Spleen (tissue), 11 donors: ENCODE measurements around the gene SAE1. TPM values are rescaled to one million over a fixed set of nuclear protein-coding genes. Genes with fewer than 3 reads are reported as not detected.

ENCODE experiments used
- DNase-seq: peaks from one replicate; pipeline ENCODE4 v3.0.0-alpha.2; 2020
- H3K27ac ChIP-seq, 8 donors: fragments of 200-600 bp; sonication (generic) in 7 of 8; 1 replicate in 4 of 8; 2 replicates in 4 of 8; pipeline versions ENCODE4 v1.5.0 to v1.8.0; 2016 to 2021; ENCODE audit warnings: inconsistent platforms in 4 of 8, mild to moderate bottlenecking in 4 of 8, moderate library complexity in 1 of 8
- H3K27me3 ChIP-seq, 7 donors: fragments of 200-600 bp; sonication (generic) in 6 of 7; replicated peaks in 1 of 7; 1 replicate in 4 of 7; 2 replicates in 3 of 7; pipeline versions ENCODE4 v1.5.0 to v1.8.0; 2016 to 2021; ENCODE audit warnings: inconsistent platforms in 3 of 7, mild to moderate bottlenecking in 1 of 7
- H3K36me3 ChIP-seq, 6 donors: fragments of 200-600 bp; sonication (generic) in 5 of 6; 1 replicate in 4 of 6; 2 replicates in 2 of 6; pipeline versions ENCODE4 v1.5.0 to v1.8.0; 2016 to 2021; ENCODE audit warnings: inconsistent platforms in 2 of 6
- H3K4me1 ChIP-seq, 6 donors: fragments of 200-600 bp; sonication (generic) in 5 of 6; 1 replicate in 3 of 6; 2 replicates in 3 of 6; pipeline versions ENCODE4 v1.5.0 to v1.8.0; 2016 to 2021; ENCODE audit warnings: inconsistent platforms in 3 of 6
- H3K4me3 ChIP-seq, 8 donors: fragments of 200-600 bp; sonication (generic) in 7 of 8; 1 replicate in 4 of 8; 2 replicates in 4 of 8; pipeline versions ENCODE4 v1.5.0 to v1.8.0; 2016 to 2021; ENCODE audit warnings: inconsistent platforms in 4 of 8, mild to moderate bottlenecking in 4 of 8, moderate library complexity in 2 of 8
- H3K9me3 ChIP-seq, 8 donors: fragments of 200-600 bp; sonication (generic) in 7 of 8; 1 replicate in 4 of 8; 2 replicates in 4 of 8; pipeline versions ENCODE4 v1.5.0 to v1.8.0; 2016 to 2021; ENCODE audit warnings: inconsistent platforms in 4 of 8
- POLR2A ChIP-seq, 3 donors: fragments of 450-650 bp; IDR thresholded peaks; one replicate each; pipeline ENCODE4 v1.5.1; 2017; ENCODE audit warnings: antibody characterized with exemption in 3 of 3, mild to moderate bottlenecking in 1 of 3
- POLR2AphosphoS5 ChIP-seq, 3 donors: sonication (generic); formaldehyde crosslinking; IDR thresholded peaks; one replicate each; pipeline ENCODE4 v1.5.1; 2017; ENCODE audit warnings: antibody characterized with exemption in 3 of 3
- WGBS, 5 donors: extraction: QIAGEN DNeasy Blood & Tissue Kit in 3 of 5; methylation state at CpG; one replicate each; pipeline versions ENCODE4 v1.1.5 to v1.1.7; 2013 to 2018; 5-methylcytosine and 5-hydroxymethylcytosine counted together
- intact Hi-C: fragments of 100-400 bp; cut with DNase I; formaldehyde crosslinking; loops from one replicate; pipeline ENCODE4 v1.15.0; 2023; ENCODE audit warnings: low total_unique reads
- polyA plus RNA-seq, 3 donors: library from polyadenylated mRNA; stranded (reverse); fragments of 200-250 nt; gene quantifications; one replicate each; pipeline ENCODE4 v1.2.1, GENCODE V29; 2013
- total RNA-seq, 7 donors: library from RNA; depleted of rRNA in 3 of 7; stranded (reverse); fragments of >200 nt in 3 of 7; fragmentation: NEBNext Ultra II Directional in 4 of 7; extraction: Animal tissue kit (Norgen Biotek cat#: 25700) in 4 of 7; gene quantifications; one replicate each; pipeline versions ENCODE4 v1.1.0 to v1.2.1, GENCODE V29; 2016 to 2021
- TF ChIP-seq, protein P1 (sequence below), 11 experiments: fragments of 200-600 bp in 7 of 11; fragments of 450-650 bp in 4 of 11; sonication (generic) in 4 of 11; IDR thresholded peaks in 8 of 11; conservative IDR thresholded peaks in 3 of 11; 1 replicate in 7 of 11; 2 replicates in 4 of 11; pipeline versions ENCODE4 v1.4.0 to v1.8.0; 2016 to 2021; ENCODE audit warnings: antibody characterized with exemption in 11 of 11, inconsistent platforms in 4 of 11, mild to moderate bottlenecking in 1 of 11
- donor health status: healthy with polysubstance abuse.
- donor health status: DM: no; HTN: no; CAD: no; lungs with moderate emphysema.
- donor health status: DM: no; HTN: no; CAD: no.
- donor health status: Bipolar disorder and iron deficiency.
- donor health status: healthy.
- donor health status: DM: no; HTN: no; CAD: no.
- donor health status: DM: yes; HTN: yes; CAD: no.

SAE1 gene
- total and polyA plus RNA-seq, 10 donors = 28.1 to 72.4 (median 55.9) TPM

DNA sequence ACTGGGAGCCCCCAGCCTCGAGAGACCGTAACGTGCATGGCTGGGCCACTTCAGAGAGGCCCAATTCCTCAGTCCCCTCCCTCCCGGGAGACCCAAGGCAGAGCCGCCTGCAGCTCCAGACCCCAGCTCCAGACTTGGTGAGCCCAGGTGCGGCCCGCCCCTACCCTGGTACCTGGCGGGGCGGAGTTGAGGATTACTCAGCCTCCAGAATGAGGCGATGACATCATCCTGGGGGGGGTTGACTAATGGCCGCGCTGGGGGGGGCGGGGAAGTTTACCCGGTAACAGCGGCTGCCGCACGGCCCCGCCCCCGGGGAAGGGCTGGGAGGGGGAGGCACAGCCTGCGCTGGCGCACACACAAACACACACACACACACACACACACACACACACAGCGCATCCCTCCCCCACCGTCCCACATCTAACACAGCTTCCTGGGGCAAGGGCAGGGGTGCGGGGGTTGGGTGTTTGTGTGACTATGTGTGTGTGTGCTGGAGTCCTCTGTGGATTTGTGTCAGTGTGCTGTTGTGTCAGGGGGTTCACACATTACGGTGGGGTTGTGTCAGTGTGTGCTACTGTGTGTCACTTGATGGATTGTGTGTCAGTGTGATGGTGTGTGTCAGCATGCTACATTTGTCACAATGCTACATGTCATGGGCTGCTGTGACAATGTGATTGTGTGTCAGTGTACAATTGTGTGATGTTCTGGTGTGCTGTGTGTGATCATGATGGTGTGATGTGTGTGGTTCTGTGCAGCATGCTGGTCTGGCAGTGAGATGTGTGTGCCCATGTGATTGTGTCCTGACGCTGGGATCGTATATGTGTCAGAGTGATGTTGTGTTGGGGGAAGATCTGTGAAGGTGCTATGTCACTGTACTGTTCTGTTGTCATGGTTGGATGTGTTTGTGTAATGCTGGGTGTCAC, 110.6 kb downstream of the SAE1 start:
- Histone ChIP-seq H3K9me3 (no peaks in the 10 kb centered on the region), H3K27ac (peak overlapping the region in 2 of 8 donors; percentile 15 to 79), H3K36me3 (no peaks in the 10 kb centered on the region), H3K27me3 (peaks cover 0 to 66% (median 8%) of the 10 kb centered on the region in 7 donors), H3K4me1 (peaks cover 21 to 64% (median 56%) of the 10 kb centered on the region in 6 donors), H3K4me3 (peak overlapping the region in 1 of 8 donors; percentile 35)
- DNase-seq = peak; percentile 90
- TF ChIP-seq, protein P1, sequence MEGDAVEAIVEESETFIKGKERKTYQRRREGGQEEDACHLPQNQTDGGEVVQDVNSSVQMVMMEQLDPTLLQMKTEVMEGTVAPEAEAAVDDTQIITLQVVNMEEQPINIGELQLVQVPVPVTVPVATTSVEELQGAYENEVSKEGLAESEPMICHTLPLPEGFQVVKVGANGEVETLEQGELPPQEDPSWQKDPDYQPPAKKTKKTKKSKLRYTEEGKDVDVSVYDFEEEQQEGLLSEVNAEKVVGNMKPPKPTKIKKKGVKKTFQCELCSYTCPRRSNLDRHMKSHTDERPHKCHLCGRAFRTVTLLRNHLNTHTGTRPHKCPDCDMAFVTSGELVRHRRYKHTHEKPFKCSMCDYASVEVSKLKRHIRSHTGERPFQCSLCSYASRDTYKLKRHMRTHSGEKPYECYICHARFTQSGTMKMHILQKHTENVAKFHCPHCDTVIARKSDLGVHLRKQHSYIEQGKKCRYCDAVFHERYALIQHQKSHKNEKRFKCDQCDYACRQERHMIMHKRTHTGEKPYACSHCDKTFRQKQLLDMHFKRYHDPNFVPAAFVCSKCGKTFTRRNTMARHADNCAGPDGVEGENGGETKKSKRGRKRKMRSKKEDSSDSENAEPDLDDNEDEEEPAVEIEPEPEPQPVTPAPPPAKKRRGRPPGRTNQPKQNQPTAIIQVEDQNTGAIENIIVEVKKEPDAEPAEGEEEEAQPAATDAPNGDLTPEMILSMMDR (IDR thresholded peaks at IDR 0.05 in 8 of 11, conservative IDR thresholded peaks at IDR 0.05 in 3 of 11) = peak in 1 of 11 experiments; percentile 7
- TF ChIP-seq POLR2A (IDR thresholded peaks at IDR 0.05) (no peak), POLR2AphosphoS5 (IDR thresholded peaks at IDR 0.05) (no peak)
- 7 to 28% (median 12%) methylated on average over 6 to 27 of the region's 27 CpGs for WGBS, 5 donors
- intact Hi-C loops = loop anchor here (5.0 kb wide), 1 partner anchor 34 kb away; no protein-coding TSS in a partner anchor

DNA sequence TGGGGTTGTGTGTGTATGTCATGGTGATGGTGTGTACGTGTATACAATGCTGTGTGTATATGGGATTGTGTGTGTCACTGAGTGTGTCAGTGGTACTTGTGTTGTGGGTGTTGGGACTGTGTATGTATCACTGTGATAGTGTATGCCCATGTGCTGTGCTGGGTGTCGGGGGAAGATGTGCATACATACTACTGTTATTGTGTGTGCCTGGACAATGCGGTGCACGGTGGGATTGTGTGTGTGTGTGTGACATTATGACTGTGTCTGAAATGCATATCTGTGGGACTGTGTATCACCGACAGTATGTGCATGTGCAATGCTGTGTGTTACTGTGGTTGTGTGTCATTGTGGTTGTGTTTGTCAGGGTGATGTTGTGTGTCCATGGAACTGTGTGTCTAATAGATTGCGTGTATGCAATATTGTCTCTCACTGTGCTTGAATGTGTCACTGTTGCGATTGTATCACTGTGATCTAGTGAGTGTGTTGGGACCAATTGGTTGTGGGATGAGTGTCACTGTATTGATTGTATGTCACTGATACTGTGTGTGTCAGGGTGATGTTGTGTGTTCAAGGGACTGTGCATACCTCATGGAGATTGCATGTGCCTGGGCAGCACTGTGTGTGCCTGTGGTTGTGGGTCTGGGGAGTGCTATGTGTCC, 111.4 kb downstream of the SAE1 start:
- H3K4me1 ChIP-seq = peaks cover 21 to 65% (median 57%) of the 10 kb centered on the region in 6 donors
- TF ChIP-seq POLR2AphosphoS5 (IDR thresholded peaks at IDR 0.05) (no peak), POLR2A (IDR thresholded peaks at IDR 0.05) (no peak)
- WGBS, 5 donors = 84 to 88% (median 84%) methylated on average over 6 to 7 of the region's 7 CpGs
- intact Hi-C loops = loop anchor here (5.0 kb wide), 1 partner anchor 35 kb away; no protein-coding TSS in a partner anchor
- no peak overlapping the region for H3K4me3 ChIP-seq
- no peaks in the 10 kb centered on the region for H3K9me3 ChIP-seq
- H3K27ac ChIP-seq = peak overlapping the region in 3 of 8 donors; percentile 55 to 83 (median 79)
- no peaks in the 10 kb centered on the region for H3K36me3 ChIP-seq
- peaks cover 0 to 70% (median 8%) of the 10 kb centered on the region in 7 donors for H3K27me3 ChIP-seq
- DNase-seq = no peak

DNA sequence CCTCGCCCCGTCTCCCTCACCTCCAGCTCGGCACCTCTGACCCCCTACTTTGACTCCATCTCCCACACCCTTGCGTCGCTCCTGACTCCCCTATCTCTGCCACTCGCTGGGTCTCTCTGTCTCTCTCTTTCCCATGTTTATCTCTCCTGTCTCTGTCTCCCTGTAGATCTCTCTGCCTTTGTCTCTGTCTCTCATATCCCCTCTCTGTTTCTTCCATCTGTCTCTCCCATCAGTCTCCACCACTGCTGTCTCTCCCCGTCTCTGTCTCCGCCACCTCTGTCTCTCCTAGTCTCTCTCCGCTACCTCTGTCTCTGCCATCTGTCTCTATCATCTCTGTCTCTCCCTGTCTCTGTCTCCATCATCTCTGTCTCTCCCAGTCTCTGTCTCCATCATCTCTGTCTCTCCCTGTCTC, 112.7 kb downstream of the SAE1 start:
- TF ChIP-seq, protein P1 (IDR thresholded peaks at IDR 0.05 in 8 of 11, conservative IDR thresholded peaks at IDR 0.05 in 3 of 11) = no peak
- TF ChIP-seq POLR2A (IDR thresholded peaks at IDR 0.05) = no peak
- no peak for TF ChIP-seq POLR2AphosphoS5 (IDR thresholded peaks at IDR 0.05)
- peaks cover 0 to 74% (median 8%) of the 10 kb centered on the region in 7 donors for H3K27me3 ChIP-seq
- intact Hi-C loops = loop anchor here (5.0 kb wide), 1 partner anchor 36 kb away; no protein-coding TSS in a partner anchor
- H3K27ac ChIP-seq = peak overlapping the region in 6 of 8 donors; percentile 39 to 83 (median 65)
- DNase-seq = no peak
- peaks cover 21 to 75% (median 61%) of the 10 kb centered on the region in 6 donors for H3K4me1 ChIP-seq
- H3K4me3 ChIP-seq = peak overlapping the region in 4 of 8 donors; percentile 17 to 58 (median 24)
- 18 to 29% (median 18%) methylated on average over 6 to 9 of the region's 9 CpGs for WGBS, 5 donors
- H3K9me3 ChIP-seq = no peaks in the 10 kb centered on the region
- no peaks in the 10 kb centered on the region for H3K36me3 ChIP-seq

DNA sequence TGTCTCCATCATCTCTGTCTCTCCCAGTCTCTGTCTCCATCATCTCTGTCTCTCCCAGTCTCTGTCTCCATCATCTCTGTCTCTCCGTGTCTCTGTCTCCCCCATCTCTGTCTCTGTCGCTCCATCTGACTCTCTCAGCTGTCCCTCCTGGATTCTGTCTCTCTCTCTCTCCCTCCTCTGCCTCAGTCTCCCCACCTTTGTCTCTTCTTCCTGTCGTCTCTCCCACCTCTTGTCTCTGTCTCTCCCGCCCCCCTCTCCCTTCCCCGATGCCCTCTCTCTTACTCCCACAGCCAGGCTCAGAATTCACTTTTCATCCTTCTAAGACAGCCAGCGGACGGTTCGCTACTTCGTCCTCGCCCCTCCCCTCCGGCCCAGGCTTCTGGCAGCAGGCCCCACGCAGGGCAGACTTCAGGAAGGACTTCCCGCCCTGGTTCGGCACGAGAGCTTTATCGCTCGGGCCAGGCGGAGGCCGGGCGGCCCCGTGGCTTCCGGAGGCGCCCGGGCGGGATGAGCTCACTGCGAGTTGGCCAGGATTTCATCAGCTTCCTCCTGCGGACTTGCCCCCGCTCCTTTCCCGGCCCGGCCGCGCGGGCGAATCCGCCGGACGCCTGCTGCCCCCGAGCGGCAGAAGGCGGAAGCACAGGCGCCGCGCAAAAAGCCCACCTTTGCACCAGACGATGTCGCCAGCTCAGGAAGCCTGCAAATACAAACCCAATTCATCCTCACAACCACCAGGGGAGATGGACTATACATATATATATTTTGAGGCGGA, 113.3 kb downstream of the SAE1 start:
- DNase-seq = peak; percentile 98
- Histone ChIP-seq H3K4me3 (peak overlapping the region; percentile 5 to 58 (median 18)), H3K4me1 (peaks cover 21 to 71% (median 59%) of the 10 kb centered on the region in 6 donors), H3K27ac (peak overlapping the region in 7 of 8 donors; percentile 36 to 83 (median 62)), H3K9me3 (no peaks in the 10 kb centered on the region), H3K27me3 (peaks cover 0 to 69% (median 8%) of the 10 kb centered on the region in 7 donors), H3K36me3 (no peaks in the 10 kb centered on the region)
- TF ChIP-seq POLR2AphosphoS5 (IDR thresholded peaks at IDR 0.05) (peak; percentile 94 to 98 (median 95)), POLR2A (IDR thresholded peaks at IDR 0.05) (no peak)
- TF ChIP-seq, protein P1 (IDR thresholded peaks at IDR 0.05 in 8 of 11, conservative IDR thresholded peaks at IDR 0.05 in 3 of 11) = peak; percentile 95 to 100 (median 99)
- intact Hi-C loops = loop anchor here (2.0 to 5.0 kb wide), 2 partner anchors 37 to 95 kb away; no protein-coding TSS in a partner anchor
- 2 to 4% (median 2%) methylated on average over 21 to 46 of the region's 46 CpGs for WGBS, 5 donors
